HG03060 (cell line): ENCODE data around the gene EFCAB10.
"Not testable (repeated sequence)": the region's sequence is repeated elsewhere in the genome, so short reads cannot be mapped to it uniquely, and the experiment has no call there.

Source experiments
- ATAC-seq: cut with Tn5 transposase; IDR thresholded peaks from one replicate; pipeline ENCODE4 v1.9.1; 2021; ENCODE audit warnings: low read depth, moderate number of reproducible peaks; ENCODE audit not compliant: unreplicated experiment

The EFCAB10 gene

DNA sequence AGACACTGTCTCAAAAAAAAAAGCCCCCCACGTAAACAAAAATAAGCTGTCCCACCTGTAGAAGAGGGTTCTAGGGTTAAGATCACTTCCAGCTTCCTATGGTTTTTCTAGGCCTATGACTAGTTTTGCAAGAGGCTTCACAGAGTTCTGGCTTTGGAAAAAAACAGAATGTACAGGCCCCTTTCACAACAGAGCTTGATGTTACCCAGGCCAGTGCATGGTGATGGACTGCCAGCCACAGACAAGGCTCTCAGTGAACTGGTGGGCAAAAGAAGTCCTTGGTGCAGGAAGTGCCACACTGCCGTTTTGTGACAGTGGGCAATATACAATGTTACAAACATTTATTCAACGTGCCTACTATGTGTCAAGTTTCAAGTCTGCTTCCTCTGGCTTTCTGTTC, 18.3 kb upstream of the EFCAB10 start:
- no peak for ATAC-seq

DNA sequence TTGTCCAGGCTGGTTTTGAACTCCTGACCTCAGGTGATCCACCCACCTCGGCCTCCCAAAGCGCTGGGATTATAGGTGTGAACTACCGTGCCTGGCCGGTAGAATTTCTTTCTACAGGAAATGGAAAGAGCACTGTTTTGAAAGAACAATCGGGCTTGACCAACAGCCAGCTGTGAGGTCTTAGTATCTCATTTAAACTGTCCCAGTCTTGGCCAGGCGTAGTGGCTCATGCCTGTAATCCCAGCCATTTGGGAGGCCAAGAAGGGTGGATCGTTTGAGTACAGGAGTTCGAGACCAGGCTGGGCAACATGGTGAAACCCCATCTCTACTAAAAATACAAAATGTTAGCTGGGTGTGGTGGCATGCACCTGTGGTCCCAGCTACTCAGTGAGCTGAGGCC, 17.8 kb upstream of the EFCAB10 start:
- ATAC-seq = not testable (repeated sequence)

DNA sequence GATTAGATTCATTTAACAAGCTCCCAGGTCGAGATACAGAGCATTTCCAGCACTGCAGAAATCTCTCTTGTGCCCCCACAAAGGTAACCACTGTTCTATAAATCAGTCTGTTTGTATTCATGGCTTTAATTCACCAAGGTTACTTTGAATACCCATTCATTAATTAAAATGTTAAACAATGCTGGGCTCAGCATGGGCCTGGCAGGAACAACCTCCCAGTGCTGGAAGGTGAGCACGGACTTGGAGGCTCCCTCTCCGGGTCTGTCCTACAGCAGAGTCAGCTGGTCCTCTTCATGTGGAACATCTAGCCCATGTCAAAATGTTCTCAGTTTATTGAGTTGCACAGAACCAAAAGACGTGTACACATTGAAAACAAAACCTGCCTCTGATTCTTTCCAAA, 15.6 kb upstream of the EFCAB10 start:
- ATAC-seq = no peak

DNA sequence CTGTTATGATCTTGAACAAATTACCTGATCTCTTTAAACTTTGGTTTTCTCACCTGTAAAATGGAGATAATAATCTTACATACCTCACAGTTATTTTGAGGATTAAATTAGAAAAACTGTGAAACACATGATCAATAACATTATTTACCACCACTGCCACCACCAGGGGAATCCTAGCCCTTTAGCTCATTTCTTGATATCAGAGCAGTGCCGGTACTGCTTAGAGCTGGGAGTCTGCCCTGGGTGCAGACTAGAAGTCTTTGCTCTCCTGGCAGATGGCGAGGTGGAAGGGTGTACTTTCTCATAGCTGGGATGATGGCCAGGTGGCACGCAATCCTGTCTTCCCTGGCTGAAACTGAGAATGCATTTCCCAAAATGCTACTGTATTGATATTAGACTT, 12.7 kb upstream of the EFCAB10 start:
- no peak for ATAC-seq

DNA sequence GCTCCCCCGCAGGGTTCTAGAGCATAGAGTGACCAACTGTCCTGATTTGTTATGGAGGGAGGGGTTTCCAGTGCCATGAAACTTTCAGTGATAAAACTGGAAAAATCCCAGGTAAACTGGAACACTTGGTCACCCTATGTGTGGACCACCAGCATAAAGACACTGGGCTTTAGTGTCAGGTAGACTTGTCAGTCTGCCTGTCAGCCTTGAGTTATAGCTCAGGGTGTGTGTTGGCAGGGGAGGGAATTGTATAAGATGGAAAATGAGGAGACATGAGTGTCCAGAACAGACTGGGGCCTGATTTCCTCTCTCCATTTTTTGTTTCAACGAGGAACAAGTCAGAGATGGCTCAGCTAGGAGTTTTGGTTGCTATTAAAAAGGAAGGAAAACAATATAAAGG, 10.2 kb upstream of the EFCAB10 start:
- ATAC-seq = no peak

DNA sequence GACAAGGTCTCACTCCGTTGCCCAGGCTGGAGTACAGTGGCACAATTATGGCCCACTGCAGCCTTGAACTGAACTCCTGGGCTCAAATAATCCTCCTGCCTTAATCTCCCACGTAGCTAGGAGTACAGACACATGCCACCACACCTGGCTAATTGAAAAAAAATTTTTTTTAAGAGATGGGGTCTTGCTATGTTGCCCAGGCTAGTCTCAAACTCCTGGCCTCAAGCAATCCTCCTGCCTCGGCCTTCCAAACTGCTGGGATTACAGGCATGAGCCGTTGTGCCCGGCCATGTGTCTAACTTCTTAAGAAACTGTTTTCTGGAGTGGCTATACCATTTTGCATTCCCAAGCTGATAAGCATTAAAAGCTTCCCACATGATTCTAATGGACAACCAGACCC, 9.5 kb upstream of the EFCAB10 start:
- ATAC-seq = no peak

DNA sequence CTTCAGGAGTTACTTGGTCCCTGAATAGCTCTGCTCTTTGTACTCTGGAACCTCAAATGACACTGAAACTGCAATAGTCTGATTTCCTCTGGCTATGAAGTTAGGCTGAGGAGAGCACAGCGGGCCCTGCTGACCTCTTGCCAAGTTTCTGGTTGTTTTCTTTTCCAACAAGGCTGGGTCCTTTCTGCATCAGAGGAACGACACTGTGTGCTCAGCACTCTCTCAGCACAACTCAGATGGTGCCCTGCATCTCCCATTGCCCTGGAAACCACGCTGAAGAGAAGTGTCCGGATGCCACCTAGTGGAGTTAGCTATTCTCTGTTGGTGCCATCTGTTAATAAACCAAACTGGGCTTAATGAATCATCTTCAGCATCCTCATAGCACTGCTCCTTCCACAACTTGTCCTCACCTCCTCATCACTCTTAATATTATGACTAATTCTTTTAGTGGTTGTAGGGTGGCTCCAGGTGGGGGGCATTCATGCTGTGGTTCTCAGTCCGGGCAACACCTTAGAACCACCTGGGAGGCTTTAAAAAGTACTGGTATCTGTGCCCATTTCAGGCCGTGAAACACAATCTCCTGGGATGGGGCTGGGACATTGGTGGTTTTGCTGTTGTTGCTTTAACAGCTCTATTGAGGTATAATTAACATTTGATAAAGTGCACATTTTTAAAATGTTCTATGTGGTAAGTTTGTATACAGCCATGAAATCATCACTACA, 8.2 kb upstream of the EFCAB10 start:
- no peak for ATAC-seq

DNA sequence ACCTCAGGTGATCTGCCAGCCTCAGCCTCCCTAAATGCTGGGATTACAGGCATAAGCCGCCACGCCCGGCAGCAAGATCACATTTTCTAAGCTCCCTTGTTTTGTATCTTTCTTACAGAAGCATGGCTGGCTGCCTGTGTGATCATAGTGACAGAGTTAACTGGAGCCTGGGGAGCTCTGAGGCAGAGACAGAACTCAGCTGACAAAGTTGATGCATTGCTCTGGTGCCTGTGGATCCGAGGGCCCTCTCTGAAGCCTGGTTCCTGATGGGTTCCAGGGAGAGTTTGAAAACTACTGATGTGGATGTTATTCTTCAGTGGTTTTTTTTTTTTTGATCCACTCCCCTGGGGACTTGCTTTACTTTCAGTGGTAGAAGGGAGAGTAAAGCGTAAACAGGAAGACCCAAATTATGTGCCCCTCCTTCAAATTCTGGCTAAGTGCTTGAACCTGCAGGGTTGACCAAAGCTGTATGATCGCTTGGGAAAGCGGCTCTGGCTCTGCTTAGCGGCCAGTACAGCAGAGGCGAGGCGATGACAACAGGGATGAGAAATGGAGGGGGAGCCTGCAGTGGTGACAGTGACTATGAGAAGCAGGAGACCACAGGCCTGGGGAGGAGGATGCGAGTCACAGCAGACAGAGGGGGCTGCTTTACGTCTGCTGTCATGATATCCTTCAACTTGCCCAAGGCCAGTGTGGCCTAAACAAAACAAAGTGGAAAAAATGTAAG, 6.8 kb upstream of the EFCAB10 start:
- no peak for ATAC-seq

DNA sequence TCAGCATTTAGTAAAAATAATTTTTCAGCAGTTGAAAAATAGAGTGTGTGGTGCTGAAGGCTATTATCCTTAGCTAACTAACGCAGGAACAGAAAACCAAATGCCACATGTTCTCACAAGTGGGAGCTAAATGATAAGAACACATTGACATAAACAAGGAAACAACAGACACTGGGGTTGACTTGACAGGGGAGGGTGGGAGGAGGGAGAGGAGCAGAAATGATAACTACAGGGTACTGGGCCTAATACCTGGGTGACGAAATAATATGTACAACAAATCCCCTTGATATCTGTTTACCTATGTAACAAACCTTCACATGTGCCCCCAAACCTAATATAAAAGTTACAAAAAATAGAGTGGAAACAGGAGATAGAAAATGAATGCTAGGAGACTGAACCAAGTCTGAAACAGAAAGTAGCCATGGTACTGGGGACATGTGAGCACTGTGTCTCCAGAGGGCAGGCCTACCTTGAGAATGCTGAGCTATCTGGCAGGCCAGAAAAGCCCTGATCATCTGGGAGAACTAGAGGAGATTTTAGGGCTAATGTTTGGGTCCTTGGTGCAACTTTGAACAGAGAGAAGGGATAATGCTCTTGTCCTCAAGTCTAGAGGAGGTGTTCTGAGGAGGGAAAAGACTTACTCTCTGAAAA, 4.7 kb upstream of the EFCAB10 start:
- ATAC-seq = no peak

DNA sequence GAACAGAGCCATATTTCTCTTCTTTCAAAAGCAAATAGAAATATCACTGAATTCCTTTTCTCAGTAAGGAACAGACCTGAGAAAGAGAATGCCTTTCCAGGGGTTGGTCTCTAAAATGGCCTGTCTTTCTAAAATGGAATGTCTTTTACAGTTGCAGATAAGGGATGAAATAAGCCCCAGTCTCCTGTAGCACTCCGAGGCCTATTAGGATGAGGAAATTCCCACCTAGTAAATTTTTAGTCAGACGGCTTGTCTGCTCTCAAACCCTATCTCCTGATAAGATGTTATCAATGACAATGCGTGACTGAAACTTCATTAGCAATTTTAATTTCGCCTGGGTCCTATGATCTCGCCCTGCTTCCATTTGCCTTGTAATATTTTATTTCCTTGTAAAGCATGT, 2.9 kb upstream of the EFCAB10 start:
- ATAC-seq = no peak

DNA sequence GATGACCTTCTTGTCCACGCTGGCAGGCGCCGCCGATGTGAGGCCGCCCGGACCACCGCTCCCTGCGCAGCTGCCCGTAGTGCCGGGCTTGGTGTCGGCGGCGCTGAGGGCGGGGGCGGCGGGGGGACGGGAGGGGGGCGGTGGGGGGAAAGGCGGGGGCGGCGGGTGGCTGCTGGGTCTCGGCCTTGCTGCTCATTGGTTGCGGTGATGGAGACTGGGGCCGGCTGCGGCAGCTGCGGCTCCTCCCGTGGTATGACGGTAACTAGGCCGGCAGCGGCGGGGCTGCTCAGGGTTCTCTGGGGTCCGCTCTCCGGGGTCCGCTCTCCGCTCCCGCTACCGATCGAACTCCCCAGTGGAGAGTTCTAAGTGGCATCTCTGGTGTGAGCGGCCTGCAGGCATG, 1.8 kb upstream of the EFCAB10 start:
- ATAC-seq = no peak

DNA sequence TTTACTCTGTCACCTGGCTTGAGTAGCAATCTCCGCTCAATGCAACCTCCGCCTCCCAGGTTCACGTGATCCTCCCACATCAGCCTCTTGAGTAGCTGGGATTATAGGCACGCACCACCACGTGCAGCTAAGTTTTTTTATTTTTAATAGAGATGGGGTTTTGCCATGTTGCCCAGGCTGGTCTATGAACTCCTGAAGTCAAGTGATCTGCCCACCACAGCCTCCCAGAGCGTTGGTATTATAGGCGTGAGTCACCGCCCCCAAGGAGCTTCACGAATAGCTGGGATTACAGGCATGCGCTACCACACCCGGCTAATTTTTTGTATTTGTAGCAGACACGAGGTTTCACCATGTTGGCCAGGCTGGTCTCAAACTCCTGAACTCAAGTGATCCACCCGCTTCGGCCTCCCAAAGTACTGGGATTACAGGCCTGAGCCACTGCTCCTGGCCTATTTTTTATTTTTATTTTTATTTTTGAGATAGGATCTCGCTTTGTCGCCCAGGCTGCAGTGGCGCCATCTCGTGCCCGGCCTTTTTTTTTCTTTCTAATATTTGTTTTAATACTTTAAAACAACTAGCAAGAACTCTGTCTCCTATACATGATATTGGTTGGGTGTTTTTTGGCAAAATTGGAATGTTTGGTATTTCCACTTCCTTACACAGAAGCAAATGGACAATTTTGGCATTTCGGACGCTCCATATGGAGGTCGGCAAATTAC, 1.1 kb downstream of the EFCAB10 start:
- no peak for ATAC-seq

DNA sequence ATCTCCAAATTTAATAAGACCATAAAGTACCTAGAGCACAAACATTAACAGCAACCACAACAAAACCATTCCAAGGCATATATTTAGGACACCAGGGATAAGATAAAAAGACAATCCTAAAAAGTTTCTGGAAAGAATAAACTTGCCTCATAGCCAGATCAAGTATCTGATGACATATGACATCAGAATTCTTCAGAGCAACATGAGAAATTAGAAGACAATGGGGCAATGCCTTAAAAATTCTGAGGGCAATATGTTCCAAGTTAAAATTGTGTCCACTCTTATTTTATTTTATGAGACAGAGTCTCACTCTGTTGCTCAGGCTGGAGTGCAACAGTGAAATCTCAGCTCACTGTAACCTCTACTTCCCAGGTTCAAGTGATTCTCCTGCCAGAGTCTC, 2.8 kb downstream of the EFCAB10 start:
- ATAC-seq = no peak

DNA sequence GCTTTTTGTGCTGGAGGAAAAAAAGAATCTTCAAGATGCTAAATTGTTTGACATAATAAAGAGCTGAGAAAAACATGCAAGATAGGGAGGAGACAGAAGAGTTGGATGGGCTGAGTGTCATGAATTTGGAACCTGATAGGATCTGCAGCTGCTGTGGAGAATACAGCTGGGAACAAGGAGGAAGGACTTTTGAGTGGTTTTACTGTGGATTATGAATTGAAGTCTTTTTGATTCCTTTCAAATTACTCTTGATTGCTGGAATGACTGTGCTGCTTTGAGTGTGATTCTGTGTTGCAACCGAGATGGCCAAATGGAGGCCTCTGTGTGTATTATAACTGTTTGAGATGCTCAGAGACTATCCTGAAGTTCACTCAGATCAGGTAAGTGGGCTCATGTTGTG, 4.0 kb downstream of the EFCAB10 start:
- no peak for ATAC-seq

DNA sequence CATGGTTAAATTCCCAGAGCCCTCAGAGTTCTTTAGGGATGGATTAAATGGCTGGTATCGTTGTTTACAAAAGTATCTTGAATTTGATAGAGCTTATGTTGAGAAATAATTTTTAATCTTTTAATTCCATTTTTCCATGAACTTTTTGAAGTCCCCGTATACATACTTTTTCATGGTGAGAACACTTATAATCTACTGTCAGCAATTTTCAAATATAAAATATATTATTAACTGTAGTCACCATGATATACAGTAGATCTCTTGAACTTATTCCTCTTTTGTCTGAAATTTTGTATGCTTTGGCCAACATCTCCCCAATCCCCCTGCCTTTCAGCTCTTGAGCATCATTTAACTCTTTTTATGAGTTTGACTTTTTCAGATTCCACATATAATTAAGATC, 9.4 kb downstream of the EFCAB10 start:
- no peak for ATAC-seq

DNA sequence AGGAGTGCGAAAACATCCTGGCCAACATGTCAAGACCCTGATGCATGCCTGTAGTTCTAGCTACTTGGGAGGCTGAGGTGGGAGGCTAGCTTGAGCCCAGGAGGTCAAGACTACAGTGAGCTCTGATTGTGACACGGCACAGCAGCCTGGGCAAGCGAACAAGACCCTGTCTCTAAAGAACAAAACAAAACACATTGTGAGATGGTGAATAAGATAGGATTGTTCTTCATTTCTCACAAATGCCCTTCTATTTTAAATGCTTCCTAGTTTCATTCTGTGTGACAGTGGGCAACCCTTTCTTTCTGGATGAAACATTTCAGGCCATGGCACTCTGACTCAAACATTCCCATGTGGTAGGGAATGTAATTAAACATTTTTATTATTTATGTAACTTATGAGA, 13.5 kb downstream of the EFCAB10 start:
- no peak for ATAC-seq

DNA sequence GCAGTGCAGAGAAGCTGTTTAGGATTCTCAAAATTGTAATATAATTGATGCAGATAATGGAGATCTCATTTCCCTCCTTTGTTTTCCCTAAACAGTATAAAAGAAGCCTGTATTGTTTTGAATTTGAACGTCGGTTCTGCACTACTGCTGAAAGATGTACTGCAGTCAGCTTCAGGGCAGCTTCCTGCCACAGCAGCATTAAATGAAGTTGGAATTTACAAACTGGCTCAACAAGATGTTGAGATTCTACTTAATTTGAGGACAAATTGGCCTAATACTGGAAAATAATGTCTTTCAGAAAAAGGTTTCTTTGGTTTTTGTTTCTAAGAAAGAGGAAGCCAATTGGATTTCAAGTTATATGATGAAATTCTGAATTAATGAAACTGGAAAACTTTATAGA, 14.3 kb downstream of the EFCAB10 start:
- no peak for ATAC-seq

DNA sequence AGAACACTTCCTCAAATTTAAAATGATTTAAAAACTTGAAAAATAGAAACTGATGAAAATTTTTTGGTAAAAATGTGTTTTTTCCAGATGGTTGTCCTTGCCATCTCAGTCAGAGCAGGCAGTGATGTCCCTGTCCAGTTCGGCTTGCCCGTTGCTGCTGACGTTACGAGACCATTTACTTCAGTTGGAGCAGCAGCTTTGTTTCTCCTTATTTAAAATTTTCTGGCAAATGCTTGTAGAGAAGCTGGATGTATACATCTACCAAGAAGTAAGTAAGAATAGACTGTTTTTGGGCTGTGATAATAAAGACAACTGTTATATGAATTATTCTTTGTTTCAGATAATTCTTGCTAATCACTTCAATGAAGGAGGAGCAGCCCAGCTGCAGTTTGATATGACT, 16.1 kb downstream of the EFCAB10 start:
- no peak for ATAC-seq

DNA sequence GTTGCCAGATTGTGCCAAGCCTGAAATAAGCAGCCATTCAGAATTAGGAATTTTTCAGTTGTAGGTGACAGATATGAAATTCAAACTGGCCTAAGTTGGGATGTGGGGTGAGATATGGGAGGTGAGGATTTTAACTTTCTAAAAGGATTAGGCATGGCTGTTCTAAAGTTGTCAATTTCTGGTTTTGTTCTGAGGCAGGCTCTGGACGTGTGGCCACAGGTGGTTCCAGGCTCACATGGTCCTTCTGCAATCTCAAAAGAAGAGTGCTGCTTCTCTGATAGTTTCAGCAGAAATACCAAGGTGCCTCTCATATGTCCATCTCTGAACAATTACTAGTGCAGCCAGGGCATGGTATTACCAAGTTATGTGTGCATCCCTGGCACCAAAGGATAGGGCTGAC, 21.4 kb downstream of the EFCAB10 start:
- ATAC-seq = no peak

DNA sequence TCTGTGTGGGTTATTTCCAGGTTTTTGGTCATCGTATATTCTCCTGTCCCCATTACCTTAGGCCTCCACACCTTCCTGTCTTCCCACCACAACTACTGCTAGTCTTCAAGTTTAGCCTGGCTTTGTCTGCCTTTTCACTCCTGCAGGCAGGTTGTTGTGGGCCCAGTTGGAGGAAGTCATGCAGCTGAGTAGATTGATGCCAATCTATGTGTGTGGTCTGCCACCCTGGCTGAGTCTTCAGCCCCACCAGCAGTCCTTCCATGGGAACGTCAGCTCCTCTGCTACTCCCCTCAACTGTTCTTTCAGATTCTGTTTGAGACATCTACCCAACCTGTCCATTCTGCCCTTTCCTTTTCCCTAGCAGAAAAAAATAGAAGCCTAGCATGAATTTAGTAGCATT, 43.0 kb downstream of the EFCAB10 start:
- no peak for ATAC-seq

DNA sequence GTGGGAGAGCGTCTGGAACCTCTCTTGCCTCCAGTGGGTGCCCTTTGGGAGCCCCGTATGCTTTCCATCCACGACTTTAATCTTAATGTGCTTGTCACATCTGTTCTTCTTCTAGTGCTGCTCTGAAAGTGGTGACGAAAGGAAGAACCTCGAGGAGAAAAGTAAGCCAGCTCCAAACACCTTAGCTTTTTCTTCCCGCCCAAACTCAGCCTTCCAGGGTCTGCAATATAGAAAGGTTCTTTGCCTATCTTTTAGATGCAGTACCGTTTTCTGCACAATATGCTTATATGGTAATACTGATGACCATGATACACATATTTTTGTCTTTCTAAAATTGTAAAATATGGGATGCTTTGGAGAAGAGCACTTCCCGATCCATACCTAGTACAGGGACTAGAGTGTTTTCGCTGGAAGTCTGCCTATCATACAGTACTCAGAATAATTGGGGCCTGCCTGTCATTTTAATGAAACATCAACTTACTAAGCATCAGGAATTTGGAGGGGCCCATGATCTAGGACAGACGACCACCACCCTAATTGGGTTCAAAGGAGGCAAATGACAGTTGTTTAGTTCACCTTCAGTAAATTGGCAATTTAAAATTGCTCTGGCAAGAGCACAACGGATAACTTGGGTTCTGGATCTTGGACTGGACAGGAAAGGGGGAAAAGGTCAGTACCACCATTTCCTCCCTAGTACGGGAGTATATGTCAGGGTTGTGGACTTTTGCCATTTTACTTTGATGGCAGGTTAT, 48.4 kb downstream of the EFCAB10 start:
- ATAC-seq = no peak
